IMR-90 (cell line): Measurements from ENCODE around the gene GXYLT2. TPM values are rescaled to one million over a fixed set of nuclear protein-coding genes. Genes with fewer than 3 reads are reported as not detected.

ENCODE experiments used
- ATAC-seq: fragments of 200-7000 bp; cut with Tn5 transposase; 2 replicates; pipeline ENCODE4 v1.9.1; 2020; ENCODE audit warnings: low read depth, mild to moderate bottlenecking, moderate library complexity
- BruUV-seq: library from RNA; stranded (reverse); fragments of 400-500 nt; replicated peaks from 2 replicates; lab custom pipeline; 2021; lab: Mats Ljungman, UMichigan
- CTCF ChIA-PET: fragments of 300-600 bp; formaldehyde crosslinking; extraction: SDS; loops from one replicate; lab custom pipeline; 2021; ENCODE audit warnings: antibody characterized with exemption; lab: Yijun Ruan, JAX
- POLR2A ChIA-PET: fragments of 300-600 bp; sonication (Branson Sonifier 250); formaldehyde crosslinking; loops from one replicate; lab custom pipeline; 2022; ENCODE audit warnings: antibody characterized with exemption; ENCODE audit not compliant: unreplicated experiment; lab: Charles Lee
- DNase-seq: peaks from one replicate; pipeline ENCODE4 v3.0.0; 2013
- H2AFZ ChIP-seq: replicated peaks from 2 replicates; pipeline ENCODE3; 2013; ENCODE audit warnings: low read length, mild to moderate bottlenecking; ENCODE audit not compliant: poor library complexity
- H2AK5ac ChIP-seq: 2 replicates; pipeline ENCODE4 v1.6.1; 2013; ENCODE audit warnings: low read depth, low read length, inconsistent platforms
- H2AK9ac ChIP-seq: replicated peaks from 2 replicates; pipeline ENCODE3; 2013; ENCODE audit warnings: mild to moderate bottlenecking, low read depth, low read length, moderate library complexity; ENCODE audit not compliant: poor library complexity
- H2BK120ac ChIP-seq: 2 replicates; pipeline ENCODE4 v1.6.1; 2013; ENCODE audit warnings: low read depth, low read length, inconsistent platforms
- H2BK15ac ChIP-seq: 3 replicates; pipeline ENCODE4 v1.6.1; 2013; ENCODE audit warnings: low read depth, low read length, inconsistent platforms
- H2BK20ac ChIP-seq: 2 replicates; pipeline ENCODE4 v1.6.1; 2013; ENCODE audit warnings: low read depth, mild to moderate bottlenecking, inconsistent platforms, low read length, moderate library complexity
- H2BK5ac ChIP-seq: 2 replicates; pipeline ENCODE4 v1.6.1; 2013; ENCODE audit warnings: mild to moderate bottlenecking, low read depth, low read length, inconsistent platforms; ENCODE audit not compliant: poor library complexity, severe bottlenecking
- H3K14ac ChIP-seq: replicated peaks from 2 replicates; pipeline ENCODE4 v1.6.1; 2013; ENCODE audit warnings: low read depth, low read length, inconsistent platforms
- H3K18ac ChIP-seq: 2 replicates; pipeline ENCODE4 v1.6.1; 2013; ENCODE audit warnings: low read depth, low read length, control low read depth
- H3K23ac ChIP-seq: 2 replicates; pipeline ENCODE4 v1.6.1; 2013; ENCODE audit warnings: low read depth, low read length, inconsistent platforms
- H3K27ac ChIP-seq: 2 replicates; pipeline ENCODE4 v1.5.1; 2013; ENCODE audit warnings: mild to moderate bottlenecking, control low read depth, low read length; ENCODE audit not compliant: insufficient read depth
- H3K27me3 ChIP-seq: 2 replicates; pipeline ENCODE4 v1.6.1; 2013; ENCODE audit warnings: low read length; ENCODE audit not compliant: control insufficient read depth, insufficient read depth
- H3K36me3 ChIP-seq: 2 replicates; pipeline ENCODE4 v1.6.1; 2013; ENCODE audit warnings: low read length, mixed read lengths; ENCODE audit not compliant: control insufficient read depth, insufficient read depth
- H3K4ac ChIP-seq: 2 replicates; pipeline ENCODE4 v1.6.1; 2013; ENCODE audit warnings: low read depth, low read length, inconsistent platforms
- H3K4me1 ChIP-seq: 2 replicates; pipeline ENCODE4 v1.6.1; 2013; ENCODE audit warnings: low read length, mixed read lengths; ENCODE audit not compliant: control insufficient read depth, insufficient read depth
- H3K4me2 ChIP-seq: 2 replicates; pipeline ENCODE4 v1.6.1; 2013; ENCODE audit warnings: low read depth, mild to moderate bottlenecking, control low read depth, low read length, moderate library complexity
- H3K4me3 ChIP-seq: 2 replicates; pipeline ENCODE4 v1.5.1; 2013; ENCODE audit warnings: low read depth, mild to moderate bottlenecking, control low read depth, low read length, moderate library complexity; ENCODE audit not compliant: insufficient read depth
- H3K56ac ChIP-seq: 2 replicates; pipeline ENCODE4 v1.6.1; 2013; ENCODE audit warnings: low read length, inconsistent platforms; ENCODE audit not compliant: insufficient read depth; ENCODE audit errors: extremely low read depth
- H3K79me1 ChIP-seq, 2 experiments: 2 replicates each; pipeline ENCODE4 v1.6.1; 2013; ENCODE audit warnings: low read length in 2 of 2, inconsistent platforms in 1 of 2, low read depth in 1 of 2
- H3K9ac ChIP-seq: 2 replicates; pipeline ENCODE4 v1.6.1; 2013; ENCODE audit warnings: low read depth, low read length, control low read depth
- H3K9me1 ChIP-seq: 2 replicates; pipeline ENCODE4 v1.6.1; 2013; ENCODE audit warnings: low read length, inconsistent platforms; ENCODE audit not compliant: insufficient read depth
- H3K9me3 ChIP-seq: 2 replicates; pipeline ENCODE4 v1.6.1; 2013; ENCODE audit warnings: low read length; ENCODE audit not compliant: control insufficient read depth, insufficient read depth
- H4K20me1 ChIP-seq: 2 replicates; pipeline ENCODE4 v1.6.1; 2013; ENCODE audit warnings: low read length, inconsistent platforms; ENCODE audit not compliant: insufficient read depth
- H4K5ac ChIP-seq: 2 replicates; pipeline ENCODE4 v1.6.1; 2013; ENCODE audit warnings: mild to moderate bottlenecking, low read depth, low read length, control low read depth
- H4K8ac ChIP-seq, 2 experiments: 2 replicates each; pipeline ENCODE4 v1.6.1; 2013; ENCODE audit warnings: low read depth in 2 of 2, low read length in 2 of 2, control low read depth in 1 of 2, inconsistent platforms in 1 of 2
- H4K91ac ChIP-seq: 2 replicates; pipeline ENCODE4 v1.6.1; 2013; ENCODE audit warnings: low read depth, low read length, inconsistent platforms; ENCODE audit not compliant: insufficient read depth
- BHLHE40 ChIP-seq: fragments of 150-350 bp; IDR thresholded peaks from 2 replicates; pipeline ENCODE4 v1.6.1; 2016; ENCODE audit warnings: mild to moderate bottlenecking, low read depth, low read length
- CEBPB ChIP-seq: IDR thresholded peaks from 2 replicates; pipeline ENCODE4 v1.6.1; 2012; ENCODE audit warnings: low read depth, low read length, improper control_type of control experiment
- CHD1 ChIP-seq: IDR thresholded peaks from 2 replicates; pipeline ENCODE4 v1.6.1; 2012; ENCODE audit warnings: low read depth, low read length, improper control_type of control experiment
- CTCF ChIP-seq: conservative IDR thresholded peaks from 2 replicates; pipeline ENCODE4 v1.5.1; 2012; ENCODE audit warnings: mild to moderate bottlenecking, low read depth, low read length, improper control_type of control experiment
- FOS ChIP-seq: fragments of 150-350 bp; IDR thresholded peaks from 2 replicates; pipeline ENCODE4 v1.6.1; 2016; ENCODE audit warnings: low read depth, low read length
- POLR2A ChIP-seq: IDR thresholded peaks from 2 replicates; pipeline ENCODE4 v1.6.1; 2012; ENCODE audit warnings: mild to moderate bottlenecking, low read depth, low read length
- RAD21 ChIP-seq: IDR thresholded peaks from 2 replicates; pipeline ENCODE4 v1.6.1; 2012; ENCODE audit warnings: low read length, improper control_type of control experiment
- USF2 ChIP-seq: fragments of 150-350 bp; IDR thresholded peaks from 2 replicates; pipeline ENCODE4 v1.6.1; 2017; ENCODE audit warnings: mild to moderate bottlenecking, antibody characterized with exemption, low read length, low read depth
- WGBS, 2 experiments: methylation state at CpG; one replicate each; pipeline versions ENCODE4 v1.1.5 to v1.1.7; 2013; ENCODE audit warnings: missing lambda C conversion rate in 2 of 2; ENCODE audit not compliant: insufficient read length in 1 of 2; ENCODE audit errors: extremely low coverage in 2 of 2; 5-methylcytosine and 5-hydroxymethylcytosine counted together
- dilution Hi-C: fragments of 300-500 bp; cut with HindIII; formaldehyde crosslinking; loops from one replicate; pipeline ENCODE4 v1.14.3; 2018; ENCODE audit warnings: low sequenced_read_pairs; ENCODE audit not compliant: unreplicated experiment
- in situ Hi-C: fragments of 300-500 bp; cut with MboI; formaldehyde crosslinking; loops from 3 replicates; pipeline ENCODE4 v1.14.3; 2019; ENCODE audit warnings: low sequenced_read_pairs, inconsistent platforms, mixed read lengths
- intact Hi-C: fragments of 100-400 bp; cut with micrococcal nuclease; formaldehyde crosslinking; loops from 2 replicates; pipeline ENCODE4 v1.10.0; 2022
- polyA plus RNA-seq, 3 experiments: library from polyadenylated mRNA; depleted of rRNA; stranded (reverse); fragments of >200 nt; gene quantifications; 2 replicates each; pipeline ENCODE4 v1.2.3, GENCODE V29; 2012; ENCODE audit warnings: low replicate concordance in 1 of 3
- total RNA-seq: library from RNA; depleted of rRNA; stranded (reverse); fragments of >200 nt; gene quantifications from 2 replicates; pipeline ENCODE4 v1.2.3, GENCODE V29; 2012
- TF ChIP-seq, protein P1 (sequence below): fragments of 150-350 bp; IDR thresholded peaks from 2 replicates; pipeline ENCODE4 v1.6.1; 2016; ENCODE audit warnings: low read depth, mild to moderate bottlenecking, low read length, moderate library complexity, borderline replicate concordance

Gene GXYLT2
- total and polyA plus RNA-seq, 2 of the 4 experiments (the other 2 are of a cell fraction), result 5.7 to 11.1 TPM

DNA sequence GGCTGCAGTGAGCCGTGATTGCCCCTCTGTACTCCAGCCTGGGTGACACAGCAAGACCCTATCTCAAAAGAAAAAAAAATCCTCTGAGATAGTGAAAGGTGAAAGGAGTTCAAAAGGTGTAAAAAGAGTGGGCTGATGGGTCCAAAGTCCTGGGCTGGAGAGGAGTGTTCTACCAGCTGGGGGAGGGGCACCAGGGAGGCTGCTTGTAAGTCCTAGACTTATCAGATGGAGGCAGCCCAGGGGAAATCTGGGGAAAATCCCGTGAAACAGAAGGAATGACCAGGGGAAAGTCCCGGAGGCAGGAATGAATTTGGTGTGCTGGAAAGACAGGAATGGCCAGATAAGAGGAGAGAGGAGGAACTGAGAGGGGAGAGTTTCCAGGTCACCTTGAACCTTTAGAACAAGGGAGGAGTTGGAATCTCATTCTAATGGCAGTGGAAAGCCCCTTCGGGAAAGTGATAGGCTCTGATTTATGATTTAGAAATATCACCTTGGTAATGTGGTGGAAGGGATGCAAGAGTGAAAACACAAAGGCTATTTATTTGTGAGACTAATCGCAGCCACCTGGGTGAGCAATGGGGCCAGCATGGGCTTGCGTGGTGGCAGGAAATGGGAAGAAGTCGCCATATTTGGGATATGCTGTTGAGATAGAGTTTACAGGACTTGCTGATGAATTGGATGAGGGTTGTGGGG lies 85.3 kb downstream of the GXYLT2 start:
- ChIA-PET CTCF (interaction anchor here (0.6 kb wide), 1 partner anchor 18 kb away, joined by 7 read pairs; no protein-coding TSS in a partner anchor), POLR2A (no interaction called here)
- Histone ChIP-seq H2BK120ac (no peak overlapping the region), H2AFZ (no peak overlapping the region), H2BK20ac (no peak overlapping the region), H3K9me3 (no peaks in the 10 kb centered on the region), H3K4ac (no peak overlapping the region), H2AK9ac (no peak overlapping the region), H4K8ac (no peak overlapping the region), H3K27ac (no peak overlapping the region), H3K56ac (no peak overlapping the region), H3K9me1 (no peaks in the 10 kb centered on the region), H3K18ac (no peak overlapping the region), H3K36me3 (peaks cover 9% of the 10 kb centered on the region; the same call in 1 of the 2 replicates), H3K14ac (no peak overlapping the region), H3K4me1 (no peaks in the 10 kb centered on the region; the same call in 1 of the 2 replicates), H4K5ac (no peak overlapping the region), H2BK15ac (no peak overlapping the region), H3K4me3 (no peak overlapping the region), H4K91ac (no peak overlapping the region), H3K79me1 (no peaks in the 10 kb centered on the region), H4K20me1 (no peaks in the 10 kb centered on the region), H3K9ac (no peak overlapping the region), H3K23ac (no peak overlapping the region), H2BK5ac (no peak overlapping the region), H3K27me3 (no peaks in the 10 kb centered on the region), H3K4me2 (no peak overlapping the region), H2AK5ac (no peak overlapping the region)
- WGBS, 2 experiments, result 60% methylated on average over 6 of the region's 7 CpGs; no CpG with 5 or more reads in 1 of the 2 experiments
- intact Hi-C loops (no loop called here), dilution Hi-C loops (no loop called here), in situ Hi-C loops (no loop called here)
- ATAC-seq (no peak), DNase-seq (peak; percentile 19)
- no TSS peak for BruUV-seq
- no peak for TF ChIP-seq CTCF
- no peak for TF ChIP-seq USF2
- TF ChIP-seq FOS, result no peak
- TF ChIP-seq, protein P1, sequence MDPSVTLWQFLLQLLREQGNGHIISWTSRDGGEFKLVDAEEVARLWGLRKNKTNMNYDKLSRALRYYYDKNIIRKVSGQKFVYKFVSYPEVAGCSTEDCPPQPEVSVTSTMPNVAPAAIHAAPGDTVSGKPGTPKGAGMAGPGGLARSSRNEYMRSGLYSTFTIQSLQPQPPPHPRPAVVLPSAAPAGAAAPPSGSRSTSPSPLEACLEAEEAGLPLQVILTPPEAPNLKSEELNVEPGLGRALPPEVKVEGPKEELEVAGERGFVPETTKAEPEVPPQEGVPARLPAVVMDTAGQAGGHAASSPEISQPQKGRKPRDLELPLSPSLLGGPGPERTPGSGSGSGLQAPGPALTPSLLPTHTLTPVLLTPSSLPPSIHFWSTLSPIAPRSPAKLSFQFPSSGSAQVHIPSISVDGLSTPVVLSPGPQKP, result no peak
- no peak for TF ChIP-seq CHD1
- no peak for TF ChIP-seq BHLHE40
- TF ChIP-seq RAD21, result no peak
- no peak for TF ChIP-seq POLR2A
- TF ChIP-seq CEBPB, result no peak
